Fibroblast of lung (primary cell): ENCODE data around the gene PDE11A.

Experiments
- EZH2 ChIP-seq: IDR thresholded peaks from 2 replicates; pipeline ENCODE4 v1.5.1; 2012; ENCODE audit warnings: low read length, control low read depth, mild to moderate bottlenecking; ENCODE audit errors: missing control alignments
- TF ChIP-seq, protein P1 (sequence below), 2 donors: IDR thresholded peaks in 1 of 2; conservative IDR thresholded peaks in 1 of 2; 1 replicate in 1 of 2; 2 replicates in 1 of 2; pipeline ENCODE4 v1.5.1; 2011 to 2012; ENCODE audit warnings: low read length in 2 of 2, control low read depth in 1 of 2, inconsistent platforms in 1 of 2, low read depth in 1 of 2, mild to moderate bottlenecking in 1 of 2

- TF ChIP-seq, protein P1, sequence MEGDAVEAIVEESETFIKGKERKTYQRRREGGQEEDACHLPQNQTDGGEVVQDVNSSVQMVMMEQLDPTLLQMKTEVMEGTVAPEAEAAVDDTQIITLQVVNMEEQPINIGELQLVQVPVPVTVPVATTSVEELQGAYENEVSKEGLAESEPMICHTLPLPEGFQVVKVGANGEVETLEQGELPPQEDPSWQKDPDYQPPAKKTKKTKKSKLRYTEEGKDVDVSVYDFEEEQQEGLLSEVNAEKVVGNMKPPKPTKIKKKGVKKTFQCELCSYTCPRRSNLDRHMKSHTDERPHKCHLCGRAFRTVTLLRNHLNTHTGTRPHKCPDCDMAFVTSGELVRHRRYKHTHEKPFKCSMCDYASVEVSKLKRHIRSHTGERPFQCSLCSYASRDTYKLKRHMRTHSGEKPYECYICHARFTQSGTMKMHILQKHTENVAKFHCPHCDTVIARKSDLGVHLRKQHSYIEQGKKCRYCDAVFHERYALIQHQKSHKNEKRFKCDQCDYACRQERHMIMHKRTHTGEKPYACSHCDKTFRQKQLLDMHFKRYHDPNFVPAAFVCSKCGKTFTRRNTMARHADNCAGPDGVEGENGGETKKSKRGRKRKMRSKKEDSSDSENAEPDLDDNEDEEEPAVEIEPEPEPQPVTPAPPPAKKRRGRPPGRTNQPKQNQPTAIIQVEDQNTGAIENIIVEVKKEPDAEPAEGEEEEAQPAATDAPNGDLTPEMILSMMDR (conservative IDR thresholded peaks at IDR 0.05 in 1 of 2, IDR thresholded peaks at IDR 0.05 in 1 of 2; ENCODE audit: low read depth in 1 of 2, low read length in 2 of 2): no peak
- no peak for TF ChIP-seq EZH2
These were observed 450.1 kb downstream of the PDE11A start for GRCh38 chr2:177622521-177622920.
